Hair follicle dermal papilla cell (primary cell): ENCODE data around the gene MPC1. TPM values are rescaled to one million over a fixed set of nuclear protein-coding genes. Genes with fewer than 3 reads are reported as not detected.

Experiments
- total RNA-seq: library from RNA; depleted of rRNA; stranded (reverse); fragments of >200 nt; gene quantifications from 2 replicates; pipeline ENCODE4 v1.2.3, GENCODE V29; 2012

Gene MPC1
- 20.3 and 23.1 TPM in 2 replicates for total RNA-seq

GRCh38 chr6:166382933-166383801, at the start of gene MPC1:
Gene MPC1 (minus strand): TSS chr6:166382940. CDS start chr6:166382876, 64 bp downstream.

GRCh38 chr6:166342349-166343149, 40.2 kb downstream of the MPC1 start, which contains the start of gene SFT2D1:
Gene SFT2D1 (minus strand): TSS chr6:166342545. CDS start chr6:166342481, 64 bp downstream.

Other genes with a start within 250 kb of the MPC1 start
- gene TBXT, start 215.1 kb downstream of the MPC1 start, total RNA-seq: not detected in 2 replicates
- gene PRR18, start 74.5 kb downstream of the MPC1 start, total RNA-seq: not detected in 2 replicates
- gene SFT2D1, start 40.4 kb downstream of the MPC1 start, total RNA-seq: 24.7 and 26.8 TPM in 2 replicates
- 3.1 and 3.4 TPM in 2 replicates for gene RAMACL, start 203.7 kb upstream of the MPC1 start, total RNA-seq
- gene RPS6KA2, start 244.3 kb upstream of the MPC1 start, total RNA-seq: 106 and 120 TPM in 2 replicates